Left lung (tissue), 10 donors: ENCODE results near the gene LRPAP1. TPM values are rescaled to one million over a fixed set of nuclear protein-coding genes. Genes with fewer than 3 reads are reported as not detected.
"Not testable (repeated sequence)": the region's sequence is repeated elsewhere in the genome, so short reads cannot be mapped to it uniquely, and the experiment has no call there.

ENCODE experiments used
- ATAC-seq: fragments of 200-7000 bp; cut with Tn5 transposase; one replicate; pipeline ENCODE4 v1.9.1; 2020; ENCODE audit warnings: moderate library complexity
- DNase-seq, 4 donors: peaks; one replicate each; pipeline ENCODE4 v3.0.0-alpha.2; 2013 to 2020
- H3K27ac ChIP-seq, 2 donors: fragments of 200-600 bp; sonication (generic) in 1 of 2; one replicate each; pipeline versions ENCODE4 v1.5.0 to v1.8.0; 2020 to 2021
- H3K27me3 ChIP-seq, 2 donors: fragments of 200-600 bp; sonication (generic) in 1 of 2; one replicate each; pipeline versions ENCODE4 v1.5.0 to v1.8.0; 2020 to 2021
- H3K36me3 ChIP-seq, 2 donors: fragments of 200-600 bp; sonication (generic) in 1 of 2; one replicate each; pipeline versions ENCODE4 v1.5.0 to v1.8.0; 2020 to 2021
- H3K4me1 ChIP-seq, 2 donors: fragments of 200-600 bp; one replicate each; pipeline ENCODE4 v1.8.0; 2021
- H3K4me3 ChIP-seq, 2 donors: fragments of 200-600 bp; sonication (generic) in 1 of 2; one replicate each; pipeline versions ENCODE4 v1.5.0 to v1.8.0; 2020 to 2021; ENCODE audit warnings: mild to moderate bottlenecking in 1 of 2
- H3K9me3 ChIP-seq, 2 donors: fragments of 200-600 bp; sonication (generic) in 1 of 2; one replicate each; pipeline versions ENCODE4 v1.5.0 to v1.8.0; 2020 to 2021
- CTCF ChIP-seq, 2 donors: fragments of 200-600 bp; sonication (generic) in 1 of 2; IDR thresholded peaks; one replicate each; pipeline versions ENCODE4 v1.5.0 to v1.8.0; 2021; ENCODE audit warnings: antibody characterized with exemption in 2 of 2
- intact Hi-C, 2 donors: fragments of 100-400 bp; cut with DNase I; formaldehyde crosslinking; loops; one replicate each; pipeline versions ENCODE4 v1.11.2 to v1.14.2; 2022
- polyA plus RNA-seq, 6 donors: library from polyadenylated mRNA; unstranded; fragments of 120-200 nt; gene quantifications; one replicate each; pipeline ENCODE4 v1.2.1, GENCODE V29; 2013; ENCODE audit not compliant: insufficient read length in 6 of 6
- total RNA-seq, 2 donors: library from RNA; stranded (reverse); fragmentation: NEBNext Ultra II Directional; extraction: Animal tissue kit (Norgen Biotek cat#: 25700); gene quantifications; one replicate each; pipeline ENCODE4 v1.2.1, GENCODE V29; 2021
- donor health status: DM: no; HTN: yes; CAD: no.
- donor health status: DM: no; HTN: no; CAD: no.

The LRPAP1 gene
- total and polyA plus RNA-seq, 8 donors, result 95.9 to 218 (median 112) TPM

- TF ChIP-seq CTCF (IDR thresholded peaks at IDR 0.05), result no peak
- no peaks in the 10 kb centered on the region for H3K9me3 ChIP-seq
- peak in 1 of 4 donors; percentile 64 for DNase-seq
- no peaks in the 10 kb centered on the region for H3K27me3 ChIP-seq
- peaks cover 3 to 96% of the 10 kb centered on the region in 2 donors for H3K36me3 ChIP-seq
- no peaks in the 10 kb centered on the region for H3K4me1 ChIP-seq
- no peak overlapping the region for H3K27ac ChIP-seq
- no peak overlapping the region for H3K4me3 ChIP-seq
- intact Hi-C loops, result no loop called here
- ATAC-seq, result no peak
Observed at GRCh38 chr4:3514221-3514780, 17.9 kb downstream of the LRPAP1 start.

- H3K9me3 ChIP-seq, result no peaks in the 10 kb centered on the region
- TF ChIP-seq CTCF (IDR thresholded peaks at IDR 0.05), result no peak
Observed at GRCh38 chr4:3513807-3514206, 18.4 kb downstream of the LRPAP1 start.

GRCh38 chr4:3512719-3513118 lies 19.5 kb downstream of the LRPAP1 start:
- ATAC-seq, result no peak

More at GRCh38 chr4:3513807-3514206, 18.4 kb downstream of the LRPAP1 start:
- Histone ChIP-seq H3K27me3 (no peaks in the 10 kb centered on the region), H3K4me1 (peaks cover 0 to under 1% of the 10 kb centered on the region in 2 donors), H3K27ac (no peak overlapping the region), H3K36me3 (peaks cover 3 to 94% of the 10 kb centered on the region in 2 donors), H3K4me3 (no peak overlapping the region)
- ATAC-seq (no peak), DNase-seq (peak in 1 of 4 donors; percentile 68)
- intact Hi-C loops, result no loop called here

GRCh38 chr4:3512279-3512678 lies 19.9 kb downstream of the LRPAP1 start:
- peaks cover 3 to 93% of the 10 kb centered on the region in 2 donors for H3K36me3 ChIP-seq
- no peaks in the 10 kb centered on the region for H3K9me3 ChIP-seq
- ATAC-seq (no peak), DNase-seq (peak in 1 of 4 donors; percentile 63)
- intact Hi-C loops, result no loop called here
- peaks cover 0 to 6% of the 10 kb centered on the region in 2 donors for H3K4me1 ChIP-seq
- H3K27me3 ChIP-seq, result no peaks in the 10 kb centered on the region
- no peak overlapping the region for H3K4me3 ChIP-seq
- TF ChIP-seq CTCF (IDR thresholded peaks at IDR 0.05), result no peak
- H3K27ac ChIP-seq, result no peak overlapping the region

More at GRCh38 chr4:3512719-3513118, 19.5 kb downstream of the LRPAP1 start:
- intact Hi-C loops, result no loop called here
- DNase-seq, result peak in 1 of 4 donors; percentile 58
- H3K9me3 ChIP-seq, result no peaks in the 10 kb centered on the region
- peaks cover 3 to 94% of the 10 kb centered on the region in 2 donors for H3K36me3 ChIP-seq
- no peak overlapping the region for H3K4me3 ChIP-seq
- H3K27ac ChIP-seq, result no peak overlapping the region
- TF ChIP-seq CTCF (IDR thresholded peaks at IDR 0.05), result no peak
- H3K4me1 ChIP-seq, result peaks cover 0 to 6% of the 10 kb centered on the region in 2 donors
- no peaks in the 10 kb centered on the region for H3K27me3 ChIP-seq

- H3K27me3 ChIP-seq, H3K4me3 ChIP-seq, H3K9me3 ChIP-seq, H3K27ac ChIP-seq, ATAC-seq, H3K4me1 ChIP-seq, intact Hi-C loops: not testable (repeated sequence)
- DNase-seq, result peak in 1 of 4 donors; percentile 49
- H3K36me3 ChIP-seq, result peaks cover 3 to 93% of the 10 kb centered on the region in 2 donors
Observed at GRCh38 chr4:3511601-3512000, 20.6 kb downstream of the LRPAP1 start.

- no peaks in the 10 kb centered on the region for H3K27me3 ChIP-seq
- H3K36me3 ChIP-seq, result peaks cover 3 to 93% of the 10 kb centered on the region in 2 donors
- no peak for TF ChIP-seq CTCF (IDR thresholded peaks at IDR 0.05)
- DNase-seq (peak in 1 of 4 donors; percentile 24), ATAC-seq (no peak)
- no peaks in the 10 kb centered on the region for H3K9me3 ChIP-seq
- peaks cover 0 to 6% of the 10 kb centered on the region in 2 donors for H3K4me1 ChIP-seq
- intact Hi-C loops, result no loop called here
- H3K27ac ChIP-seq, result no peak overlapping the region
- H3K4me3 ChIP-seq, result no peak overlapping the region
Observed at GRCh38 chr4:3511187-3511586, 21.0 kb downstream of the LRPAP1 start.
